ENCODE results near the gene ELK4. TPM values are rescaled to one million over a fixed set of nuclear protein-coding genes. Genes with fewer than 3 reads are reported as not detected.

The ELK4 gene
- polyA plus RNA-seq, 2 of the 4 experiments (the other 2 are of a cell fraction): 5.8 to 11.9 TPM

DNA sequence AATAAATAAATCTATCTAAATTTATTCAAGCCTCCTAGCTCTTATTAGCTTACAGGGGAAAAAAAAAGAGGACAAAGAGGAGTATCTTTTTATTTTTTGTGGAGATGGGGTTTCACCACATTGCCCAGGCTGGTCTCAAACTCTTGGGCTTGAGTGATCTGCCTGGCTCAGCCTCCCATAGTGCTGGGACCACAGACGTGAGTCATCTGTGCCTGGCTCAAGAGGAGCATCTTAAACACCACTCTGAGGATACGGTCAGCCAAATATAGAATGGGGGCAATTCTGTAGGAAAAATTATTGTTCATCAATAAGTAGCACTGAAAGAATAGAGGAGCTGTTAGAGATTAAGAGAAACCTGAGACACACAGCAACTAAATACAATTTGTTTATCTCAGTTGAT, 24.4 kb upstream of the ELK4 start:
- ChIA-PET CTCF (interaction anchor here (0.8 to 14.4 kb wide), 16 partner anchors 13 to 331 kb away, joined by 3 to 423 read pairs (median 46); partner anchors contain the start of genes ELK4 and SLC45A3), POLR2A (interaction anchor here (3.0 kb wide), 1 partner anchor 24 kb away, joined by 10 read pairs; the partner anchor contains the start of gene ELK4)
- Histone ChIP-seq H3K4me3 (no peak overlapping the region), H3K4me2 (no peak overlapping the region), H3K4me1 (no peaks in the 10 kb centered on the region), H3K27ac (no peak overlapping the region), H3K9me3 (no peaks in the 10 kb centered on the region)
- TF ChIP-seq CEBPB (IDR thresholded peaks at IDR 0.05) (no peak), PHF8 (IDR thresholded peaks at IDR 0.05; ENCODE audit: borderline replicate concordance, low read depth) (no peak), FOXS1 (CRISPR knock-in tag; IDR thresholded peaks at IDR 0.05) (no peak), TFCP2L1 (CRISPR knock-in tag; IDR thresholded peaks at IDR 0.05) (no peak), GATA3 (IDR thresholded peaks at IDR 0.05; ENCODE audit: borderline replicate concordance) (no peak), HOXA7 (CRISPR knock-in tag; IDR thresholded peaks at IDR 0.05) (no peak), HOXB13 (CRISPR knock-in tag; IDR thresholded peaks at IDR 0.05; ENCODE audit: low read depth) (no peak), POLR2A (IDR thresholded peaks at IDR 0.05; ENCODE audit: low read length) (no peak), CHD2 (IDR thresholded peaks at IDR 0.05; ENCODE audit: low read length, partially characterized antibody) (no peak), BHLHE40 (IDR thresholded peaks at IDR 0.05; ENCODE audit: low read depth, low read length) (no peak), JUNB (IDR thresholded peaks at IDR 0.05) (no peak), NR3C1 (IDR thresholded peaks at IDR 0.05) (no peak), POLR2AphosphoS2 (conservative IDR thresholded peaks at IDR 0.05; ENCODE audit: low read length) (no peak), RAD21 (conservative IDR thresholded peaks at IDR 0.05 in 1 of 2, IDR thresholded peaks at IDR 0.05 in 1 of 2) (no peak), CBX8 (IDR thresholded peaks at IDR 0.05) (no peak), ZFP36 (IDR thresholded peaks at IDR 0.05; ENCODE audit: borderline replicate concordance, partially characterized antibody) (no peak), EHF (CRISPR knock-in tag; IDR thresholded peaks at IDR 0.05) (no peak)
- TF ChIP-seq, protein P1, sequence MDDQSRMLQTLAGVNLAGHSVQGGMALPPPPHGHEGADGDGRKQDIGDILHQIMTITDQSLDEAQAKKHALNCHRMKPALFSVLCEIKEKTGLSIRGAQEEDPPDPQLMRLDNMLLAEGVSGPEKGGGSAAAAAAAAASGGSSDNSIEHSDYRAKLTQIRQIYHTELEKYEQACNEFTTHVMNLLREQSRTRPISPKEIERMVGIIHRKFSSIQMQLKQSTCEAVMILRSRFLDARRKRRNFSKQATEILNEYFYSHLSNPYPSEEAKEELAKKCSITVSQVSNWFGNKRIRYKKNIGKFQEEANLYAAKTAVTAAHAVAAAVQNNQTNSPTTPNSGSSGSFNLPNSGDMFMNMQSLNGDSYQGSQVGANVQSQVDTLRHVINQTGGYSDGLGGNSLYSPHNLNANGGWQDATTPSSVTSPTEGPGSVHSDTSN (IDR thresholded peaks at IDR 0.05): no peak
- no peak for FAIRE-seq
- no peak for DNase-seq (ENCODE audit: low read depth in 1 of 2, low spot score in 1 of 2)
- ATAC-seq: no peak
- 72% methylated on average over 2 of the region's 2 CpGs for WGBS (ENCODE audit: missing lambda C conversion rate)

DNA sequence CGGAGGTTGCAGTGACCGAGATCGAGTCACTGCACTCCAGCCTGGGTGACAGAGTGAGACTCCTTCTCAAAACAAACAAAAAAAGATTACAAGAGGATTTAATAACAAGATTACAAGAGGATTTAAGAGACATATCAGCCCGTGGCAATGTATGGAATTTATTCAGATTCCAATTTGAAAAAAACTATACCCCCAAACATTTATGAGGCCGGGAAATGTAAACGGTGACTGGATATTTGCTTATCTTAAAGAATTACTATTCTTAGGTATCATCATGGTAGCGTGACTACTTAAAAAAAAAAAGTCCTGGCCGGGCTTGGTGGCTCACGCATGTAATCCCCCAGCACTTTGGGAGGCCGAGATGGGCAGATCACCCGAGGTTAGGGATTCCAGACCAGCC, 21.2 kb upstream of the ELK4 start:
- Histone ChIP-seq H3K4me2 (no peak overlapping the region), H3K4me1 (no peaks in the 10 kb centered on the region), H3K9me3 (no peaks in the 10 kb centered on the region), H3K4me3 (no peak overlapping the region), H3K27ac (no peak overlapping the region)
- WGBS (ENCODE audit: missing lambda C conversion rate): 77% methylated on average over 11 of the region's 11 CpGs
- FAIRE-seq (no peak), ATAC-seq (no peak), DNase-seq (ENCODE audit: low read depth in 1 of 2, low spot score in 1 of 2) (no peak)
- CTCF ChIA-PET: interaction anchor here (1.0 to 14.4 kb wide), 3 partner anchors 59 to 123 kb away, joined by 4 to 423 read pairs (median 230); no protein-coding TSS in a partner anchor
- TF ChIP-seq, protein P2, sequence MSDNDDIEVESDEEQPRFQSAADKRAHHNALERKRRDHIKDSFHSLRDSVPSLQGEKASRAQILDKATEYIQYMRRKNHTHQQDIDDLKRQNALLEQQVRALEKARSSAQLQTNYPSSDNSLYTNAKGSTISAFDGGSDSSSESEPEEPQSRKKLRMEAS (IDR thresholded peaks at IDR 0.05): no peak
- TF ChIP-seq CBX8 (IDR thresholded peaks at IDR 0.05): no peak
- TF ChIP-seq, protein P3, sequence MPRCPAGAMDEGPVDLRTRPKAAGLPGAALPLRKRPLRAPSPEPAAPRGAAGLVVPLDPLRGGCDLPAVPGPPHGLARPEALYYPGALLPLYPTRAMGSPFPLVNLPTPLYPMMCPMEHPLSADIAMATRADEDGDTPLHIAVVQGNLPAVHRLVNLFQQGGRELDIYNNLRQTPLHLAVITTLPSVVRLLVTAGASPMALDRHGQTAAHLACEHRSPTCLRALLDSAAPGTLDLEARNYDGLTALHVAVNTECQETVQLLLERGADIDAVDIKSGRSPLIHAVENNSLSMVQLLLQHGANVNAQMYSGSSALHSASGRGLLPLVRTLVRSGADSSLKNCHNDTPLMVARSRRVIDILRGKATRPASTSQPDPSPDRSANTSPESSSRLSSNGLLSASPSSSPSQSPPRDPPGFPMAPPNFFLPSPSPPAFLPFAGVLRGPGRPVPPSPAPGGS (IDR thresholded peaks at IDR 0.05): no peak
- TF ChIP-seq MAZ (IDR thresholded peaks at IDR 0.05; ENCODE audit: borderline replicate concordance, low read depth, low read length): no peak
- TF ChIP-seq FOSB (CRISPR knock-in tag; IDR thresholded peaks at IDR 0.05): no peak
- TF ChIP-seq JUNB (IDR thresholded peaks at IDR 0.05): no peak
- TF ChIP-seq TP53 (CRISPR knock-in tag; IDR thresholded peaks at IDR 0.05): no peak
- no peak for TF ChIP-seq RCOR1 (IDR thresholded peaks at IDR 0.05; ENCODE audit: low read depth, low read length)
- TF ChIP-seq HOXB13 (CRISPR knock-in tag; IDR thresholded peaks at IDR 0.05; ENCODE audit: low read depth): no peak
- TF ChIP-seq ZC3H11A (IDR thresholded peaks at IDR 0.05): no peak
- no peak for TF ChIP-seq MYC (IDR thresholded peaks at IDR 0.05; ENCODE audit: borderline replicate concordance, low read length)
- no peak for TF ChIP-seq CBX2 (IDR thresholded peaks at IDR 0.05; ENCODE audit: borderline replicate concordance, low read depth)
- TF ChIP-seq FOSL2 (IDR thresholded peaks at IDR 0.05): no peak
- TF ChIP-seq FOSL2 (CRISPR knock-in tag; IDR thresholded peaks at IDR 0.05): no peak
- TF ChIP-seq NPAS2 (CRISPR knock-in tag; IDR thresholded peaks at IDR 0.05; ENCODE audit: borderline replicate concordance): no peak
- no peak for TF ChIP-seq POLR2AphosphoS2 (conservative IDR thresholded peaks at IDR 0.05; ENCODE audit: low read length)
- TF ChIP-seq, protein P4, sequence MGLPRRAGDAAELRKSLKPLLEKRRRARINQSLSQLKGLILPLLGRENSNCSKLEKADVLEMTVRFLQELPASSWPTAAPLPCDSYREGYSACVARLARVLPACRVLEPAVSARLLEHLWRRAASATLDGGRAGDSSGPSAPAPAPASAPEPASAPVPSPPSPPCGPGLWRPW (IDR thresholded peaks at IDR 0.05): no peak
- no peak for TF ChIP-seq HDAC2 (IDR thresholded peaks at IDR 0.05)
- POLR2A ChIA-PET: no interaction called here
